ENCODE measurements around the gene ITPR3. TPM values are rescaled to one million over a fixed set of nuclear protein-coding genes. Genes with fewer than 3 reads are reported as not detected.

ITPR3 gene
- total RNA-seq, 3 donors from 2014 or later (not counting 1 experiment from before 2014, with no cell fraction given): 45.5 to 66.7 (median 46.0) TPM

GRCh38 chr6:33735216-33735615 is 114.1 kb downstream of the ITPR3 start:
- H3K9me3 Mint-ChIP-seq: no peaks in the 10 kb centered on the region
- TF ChIP-seq CTCF (IDR thresholded peaks at IDR 0.05): no peak
- DNase-seq (no peak), ATAC-seq (no peak)
- intact Hi-C loops (cut with micrococcal nuclease): no loop called here
- no peaks in the 10 kb centered on the region for H3K27me3 Mint-ChIP-seq (ENCODE audit: low read depth in 2 of 2)
- no peaks in the 10 kb centered on the region for H3K9me3 ChIP-seq (ENCODE audit: control insufficient read depth, insufficient read depth, low read length)
- H3K4me1 Mint-ChIP-seq: no peaks in the 10 kb centered on the region
- H3K4me3 Mint-ChIP-seq: no peak overlapping the region
- WGBS (ENCODE audit: insufficient coverage): 77% methylated on average over 18 of the region's 18 CpGs
- no peaks in the 10 kb centered on the region for H3K36me3 Mint-ChIP-seq
- H3K27ac Mint-ChIP-seq: no peak overlapping the region
- no peak overlapping the region for H3K27ac ChIP-seq (ENCODE audit: low read length)
- no peaks in the 10 kb centered on the region for H3K36me3 ChIP-seq (ENCODE audit: control insufficient read depth, insufficient read depth, low read length)
- H3K4me1 ChIP-seq (ENCODE audit: control insufficient read depth, insufficient read depth, low read length): no peaks in the 10 kb centered on the region
- no peaks in the 10 kb centered on the region for H3K27me3 ChIP-seq (ENCODE audit: control insufficient read depth, insufficient read depth, low read length)
- H3K4me3 ChIP-seq (ENCODE audit: low read length): no peak overlapping the region

DNA sequence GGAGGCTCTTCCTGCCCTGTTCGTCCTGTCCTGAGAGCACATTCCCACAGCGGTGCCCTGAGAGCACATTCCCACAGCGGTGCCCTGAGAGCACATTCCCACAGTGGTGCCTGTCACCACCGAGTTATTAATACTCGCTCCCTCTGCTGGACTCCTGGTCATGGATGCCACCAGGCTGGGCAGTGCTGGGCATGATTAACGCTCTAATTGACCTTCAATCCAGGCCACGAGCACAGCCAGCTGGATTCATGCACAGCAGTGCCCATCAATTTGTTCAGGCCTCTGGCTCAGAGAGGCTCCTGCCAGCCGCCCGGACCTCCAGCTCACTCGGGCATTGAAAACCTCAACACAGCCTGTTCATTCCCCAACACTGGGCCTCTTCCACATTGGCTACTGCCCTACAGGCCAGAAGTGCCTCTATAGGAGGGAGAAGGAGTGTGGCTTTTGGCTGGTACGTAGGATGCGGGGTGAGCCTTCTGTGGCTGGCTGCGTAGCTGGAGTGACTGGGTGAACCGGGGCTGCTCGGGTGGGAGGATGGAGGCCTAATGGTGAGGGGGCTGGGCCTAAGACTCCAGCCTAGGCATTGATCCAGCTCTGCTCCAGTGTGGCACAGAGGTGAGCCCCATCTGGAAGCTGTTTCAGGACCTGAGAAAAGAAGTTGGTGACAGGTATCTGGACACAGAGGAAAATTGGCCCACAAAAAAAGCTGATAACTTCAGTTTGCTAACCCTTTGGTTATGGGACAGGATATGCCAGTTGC is 116.3 kb downstream of the ITPR3 start:
- no peak overlapping the region for H3K27ac ChIP-seq (ENCODE audit: low read length)
- Mint-ChIP-seq H3K27ac (no peak overlapping the region), H3K27me3 (ENCODE audit: low read depth in 2 of 2) (peaks cover under 1 to 3% of the 10 kb centered on the region in 2 donors), H3K36me3 (no peaks in the 10 kb centered on the region), H3K4me1 (no peaks in the 10 kb centered on the region), H3K4me3 (no peak overlapping the region), H3K9me3 (no peaks in the 10 kb centered on the region)
- no peaks in the 10 kb centered on the region for H3K27me3 ChIP-seq (ENCODE audit: control insufficient read depth, insufficient read depth, low read length)
- H3K9me3 ChIP-seq (ENCODE audit: control insufficient read depth, insufficient read depth, low read length): no peaks in the 10 kb centered on the region
- TF ChIP-seq CTCF (IDR thresholded peaks at IDR 0.05): no peak
- no peak overlapping the region for H3K4me3 ChIP-seq (ENCODE audit: low read length)
- DNase-seq (no peak), ATAC-seq (no peak)
- H3K4me1 ChIP-seq (ENCODE audit: control insufficient read depth, insufficient read depth, low read length): no peaks in the 10 kb centered on the region
- no peaks in the 10 kb centered on the region for H3K36me3 ChIP-seq (ENCODE audit: control insufficient read depth, insufficient read depth, low read length)
- 90% methylated on average over 15 of the region's 15 CpGs for WGBS (ENCODE audit: insufficient coverage)
- intact Hi-C loops (cut with micrococcal nuclease): no loop called here

DNA sequence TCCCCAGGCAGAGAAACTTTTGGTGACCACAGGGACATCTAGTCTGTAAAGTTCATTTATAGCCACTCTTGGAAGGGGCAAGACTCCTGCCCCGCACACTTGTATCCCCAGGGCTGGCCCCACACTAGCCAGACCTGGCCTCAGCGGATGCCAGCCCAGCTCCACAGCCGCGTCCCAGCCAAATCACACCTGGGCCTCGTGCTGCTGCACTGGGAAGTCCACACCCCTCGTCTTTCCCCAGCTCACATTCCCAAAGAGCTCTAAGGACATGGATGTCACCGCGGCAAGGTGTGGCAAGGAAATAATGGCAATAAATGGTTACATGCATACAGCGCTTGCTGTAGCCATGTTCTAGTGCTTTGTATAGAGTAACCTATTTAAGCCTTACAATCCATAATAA is 117.0 kb downstream of the ITPR3 start:
- Histone ChIP-seq H3K27me3 (ENCODE audit: control insufficient read depth, insufficient read depth, low read length) (no peaks in the 10 kb centered on the region), H3K9me3 (ENCODE audit: control insufficient read depth, insufficient read depth, low read length) (no peaks in the 10 kb centered on the region), H3K4me1 (ENCODE audit: control insufficient read depth, insufficient read depth, low read length) (no peaks in the 10 kb centered on the region), H3K27ac (ENCODE audit: low read length) (no peak overlapping the region), H3K36me3 (ENCODE audit: control insufficient read depth, insufficient read depth, low read length) (no peaks in the 10 kb centered on the region), H3K4me3 (ENCODE audit: low read length) (no peak overlapping the region)
- H3K27ac Mint-ChIP-seq: no peak overlapping the region
- no peaks in the 10 kb centered on the region for H3K4me1 Mint-ChIP-seq
- intact Hi-C loops (cut with micrococcal nuclease): no loop called here
- no peaks in the 10 kb centered on the region for H3K9me3 Mint-ChIP-seq
- WGBS (ENCODE audit: insufficient coverage): 91% methylated on average over 9 of the region's 9 CpGs
- no peak overlapping the region for H3K4me3 Mint-ChIP-seq
- TF ChIP-seq CTCF (IDR thresholded peaks at IDR 0.05): no peak
- no peak for ATAC-seq
- no peak for DNase-seq
- H3K36me3 Mint-ChIP-seq: no peaks in the 10 kb centered on the region
- H3K27me3 Mint-ChIP-seq (ENCODE audit: low read depth in 2 of 2): peaks cover 4 to 10% of the 10 kb centered on the region in 2 donors

DNA sequence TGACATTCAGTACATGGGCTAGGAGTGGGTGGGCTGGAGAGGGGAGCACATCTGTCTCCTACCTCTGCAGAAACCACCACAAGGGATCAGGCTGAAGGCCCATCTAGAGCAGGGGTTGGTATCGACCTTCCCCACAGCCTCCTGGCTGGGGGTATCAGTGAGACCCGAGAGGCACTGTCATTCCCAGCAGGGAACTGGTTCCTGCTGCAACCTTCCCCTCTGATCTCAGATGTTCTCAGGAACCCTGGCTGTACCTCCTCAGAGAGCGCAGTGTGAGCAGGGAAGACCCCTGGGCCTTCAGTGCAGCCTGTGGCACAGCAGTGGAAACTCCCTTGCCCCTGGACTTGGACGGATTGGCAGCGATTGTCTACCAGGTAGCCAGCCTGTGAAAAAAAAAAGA is 117.8 kb downstream of the ITPR3 start:
- TF ChIP-seq CTCF (IDR thresholded peaks at IDR 0.05): no peak
- Histone ChIP-seq H3K27me3 (ENCODE audit: control insufficient read depth, insufficient read depth, low read length) (no peaks in the 10 kb centered on the region), H3K4me3 (ENCODE audit: low read length) (no peak overlapping the region), H3K27ac (ENCODE audit: low read length) (no peak overlapping the region), H3K36me3 (ENCODE audit: control insufficient read depth, insufficient read depth, low read length) (no peaks in the 10 kb centered on the region), H3K4me1 (ENCODE audit: control insufficient read depth, insufficient read depth, low read length) (no peaks in the 10 kb centered on the region), H3K9me3 (ENCODE audit: control insufficient read depth, insufficient read depth, low read length) (no peaks in the 10 kb centered on the region)
- peaks cover 4 to 12% of the 10 kb centered on the region in 2 donors for H3K27me3 Mint-ChIP-seq (ENCODE audit: low read depth in 2 of 2)
- no peak overlapping the region for H3K4me3 Mint-ChIP-seq
- H3K27ac Mint-ChIP-seq: no peak overlapping the region
- H3K36me3 Mint-ChIP-seq: no peaks in the 10 kb centered on the region
- no peaks in the 10 kb centered on the region for H3K4me1 Mint-ChIP-seq
- intact Hi-C loops (cut with micrococcal nuclease): no loop called here
- 87% methylated on average over 5 of the region's 5 CpGs for WGBS (ENCODE audit: insufficient coverage)
- no peaks in the 10 kb centered on the region for H3K9me3 Mint-ChIP-seq
- DNase-seq (no peak), ATAC-seq (no peak)

Measured in natural killer cell (primary cell).